Umbilical cord (tissue), 2 donors: ENCODE data around the gene LRRC18. TPM values are rescaled to one million over a fixed set of nuclear protein-coding genes. Genes with fewer than 3 reads are reported as not detected.

ENCODE experiments used
- DNase-seq: peaks from one replicate; pipeline ENCODE4 v3.0.0-alpha.2; 2015; ENCODE audit warnings: low spot score
- total RNA-seq: library from RNA; depleted of rRNA; stranded (reverse); fragments of >200 nt; gene quantifications from one replicate; pipeline ENCODE4 v1.2.3, GENCODE V29; 2014; ENCODE audit warnings: low replicate concordance; ENCODE audit not compliant: insufficient read depth

Gene LRRC18
- total RNA-seq, 1 donor from 2014 or later: 0.48 TPM

DNA sequence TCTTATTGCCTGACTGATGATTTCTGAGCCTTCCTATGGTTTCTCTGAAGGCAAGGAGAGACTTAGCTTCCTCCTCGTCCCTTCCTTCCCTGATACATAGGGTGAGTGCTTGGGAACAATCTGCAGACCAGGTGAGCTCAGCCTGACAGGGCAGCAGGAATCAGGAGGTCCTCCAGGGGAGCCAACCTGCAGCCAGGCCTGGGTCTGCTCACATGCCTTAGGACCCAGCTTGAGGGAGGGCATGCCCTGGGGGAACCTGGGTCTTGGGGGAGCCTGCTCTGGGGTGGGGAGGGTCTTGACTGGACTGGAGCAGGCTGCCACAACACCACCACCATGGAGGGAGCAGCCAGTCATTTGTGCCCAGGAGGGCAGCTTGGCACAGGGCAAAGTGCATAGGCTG is 57.7 kb downstream of the LRRC18 start:
- DNase-seq: no peak

- DNase-seq: no peak
Observed at GRCh38 chr10:48880016-48880705, 59.5 kb downstream of the LRRC18 start.

DNA sequence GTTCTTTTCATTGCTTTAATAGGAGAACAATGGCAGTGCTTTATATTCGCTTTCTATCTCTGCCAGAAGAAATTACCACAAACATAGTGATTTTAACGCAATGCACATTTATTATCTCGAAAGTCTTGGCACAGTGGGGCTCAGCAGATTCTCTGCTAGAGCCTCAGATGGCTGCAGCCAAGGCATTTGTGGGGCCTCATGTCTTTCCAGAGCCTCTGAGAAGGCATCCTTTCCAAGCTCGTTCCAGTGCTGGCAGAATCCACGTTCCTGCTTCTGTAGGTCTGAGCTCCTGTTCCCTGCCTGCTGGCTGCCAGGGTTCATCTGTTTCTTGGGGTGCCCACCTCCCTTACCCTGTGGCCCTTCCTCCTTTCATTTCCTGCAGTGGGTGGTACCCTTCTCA is 60.2 kb downstream of the LRRC18 start:
- no peak for DNase-seq

GRCh38 chr10:48878091-48878490 is 61.5 kb downstream of the LRRC18 start:
- no peak for DNase-seq

DNA sequence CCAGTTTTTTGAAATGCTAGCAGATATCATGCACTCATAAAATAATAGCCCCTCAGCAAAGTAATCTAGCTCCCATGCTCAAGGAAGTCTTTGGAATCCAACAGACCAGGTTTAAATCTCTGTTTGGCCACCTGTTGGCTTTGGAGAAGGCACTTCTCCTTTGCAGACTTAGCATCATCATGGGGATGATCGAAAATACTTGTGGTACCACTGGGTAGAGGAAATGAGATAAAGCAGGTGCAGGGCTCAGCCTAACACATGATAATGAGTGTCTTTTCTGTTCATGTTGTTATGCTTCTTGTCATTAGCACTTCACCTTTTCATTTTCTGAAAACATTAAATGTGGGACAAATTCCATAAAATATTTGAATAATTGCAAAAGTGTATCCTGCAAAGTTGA is 67.4 kb downstream of the LRRC18 start:
- no peak for DNase-seq

Other genes with a start within 250 kb of the LRRC18 start
- 8.4 TPM for gene VSTM4, start 175.7 kb upstream of the LRRC18 start, total RNA-seq
- gene FAM170B, start 194.2 kb upstream of the LRRC18 start, total RNA-seq: not detected
- gene TMEM273, start 248.6 kb upstream of the LRRC18 start, total RNA-seq: 1.4 TPM